ENCODE measurements around the gene CENPQ.

DNA sequence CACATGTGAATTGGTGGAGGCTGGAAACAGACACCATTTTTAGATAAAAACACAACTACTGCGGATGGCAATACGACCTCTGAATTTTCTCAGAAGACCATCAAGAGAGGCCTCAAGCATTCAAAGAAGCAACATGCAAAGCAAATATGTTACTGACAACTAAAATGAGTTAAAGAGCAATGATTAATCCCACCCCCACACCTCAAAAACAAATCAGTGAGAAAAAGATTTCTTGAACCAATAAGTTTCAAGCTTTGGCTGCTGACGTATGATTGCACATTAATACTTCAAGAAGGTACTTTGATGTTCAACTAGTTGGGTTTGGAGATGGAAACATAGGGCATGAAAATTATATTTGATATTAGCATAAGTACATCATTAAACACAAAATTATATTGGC lies 1.1 kb upstream of the CENPQ start:
- TF ChIP-seq, protein P1, sequence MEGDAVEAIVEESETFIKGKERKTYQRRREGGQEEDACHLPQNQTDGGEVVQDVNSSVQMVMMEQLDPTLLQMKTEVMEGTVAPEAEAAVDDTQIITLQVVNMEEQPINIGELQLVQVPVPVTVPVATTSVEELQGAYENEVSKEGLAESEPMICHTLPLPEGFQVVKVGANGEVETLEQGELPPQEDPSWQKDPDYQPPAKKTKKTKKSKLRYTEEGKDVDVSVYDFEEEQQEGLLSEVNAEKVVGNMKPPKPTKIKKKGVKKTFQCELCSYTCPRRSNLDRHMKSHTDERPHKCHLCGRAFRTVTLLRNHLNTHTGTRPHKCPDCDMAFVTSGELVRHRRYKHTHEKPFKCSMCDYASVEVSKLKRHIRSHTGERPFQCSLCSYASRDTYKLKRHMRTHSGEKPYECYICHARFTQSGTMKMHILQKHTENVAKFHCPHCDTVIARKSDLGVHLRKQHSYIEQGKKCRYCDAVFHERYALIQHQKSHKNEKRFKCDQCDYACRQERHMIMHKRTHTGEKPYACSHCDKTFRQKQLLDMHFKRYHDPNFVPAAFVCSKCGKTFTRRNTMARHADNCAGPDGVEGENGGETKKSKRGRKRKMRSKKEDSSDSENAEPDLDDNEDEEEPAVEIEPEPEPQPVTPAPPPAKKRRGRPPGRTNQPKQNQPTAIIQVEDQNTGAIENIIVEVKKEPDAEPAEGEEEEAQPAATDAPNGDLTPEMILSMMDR (conservative IDR thresholded peaks at IDR 0.05; ENCODE audit: low read depth in 2 of 2) = no peak
- no peak for TF ChIP-seq STAT1 (IDR thresholded peaks at IDR 0.05; ENCODE audit: unreplicated experiment)
- TF ChIP-seq, protein P2, sequence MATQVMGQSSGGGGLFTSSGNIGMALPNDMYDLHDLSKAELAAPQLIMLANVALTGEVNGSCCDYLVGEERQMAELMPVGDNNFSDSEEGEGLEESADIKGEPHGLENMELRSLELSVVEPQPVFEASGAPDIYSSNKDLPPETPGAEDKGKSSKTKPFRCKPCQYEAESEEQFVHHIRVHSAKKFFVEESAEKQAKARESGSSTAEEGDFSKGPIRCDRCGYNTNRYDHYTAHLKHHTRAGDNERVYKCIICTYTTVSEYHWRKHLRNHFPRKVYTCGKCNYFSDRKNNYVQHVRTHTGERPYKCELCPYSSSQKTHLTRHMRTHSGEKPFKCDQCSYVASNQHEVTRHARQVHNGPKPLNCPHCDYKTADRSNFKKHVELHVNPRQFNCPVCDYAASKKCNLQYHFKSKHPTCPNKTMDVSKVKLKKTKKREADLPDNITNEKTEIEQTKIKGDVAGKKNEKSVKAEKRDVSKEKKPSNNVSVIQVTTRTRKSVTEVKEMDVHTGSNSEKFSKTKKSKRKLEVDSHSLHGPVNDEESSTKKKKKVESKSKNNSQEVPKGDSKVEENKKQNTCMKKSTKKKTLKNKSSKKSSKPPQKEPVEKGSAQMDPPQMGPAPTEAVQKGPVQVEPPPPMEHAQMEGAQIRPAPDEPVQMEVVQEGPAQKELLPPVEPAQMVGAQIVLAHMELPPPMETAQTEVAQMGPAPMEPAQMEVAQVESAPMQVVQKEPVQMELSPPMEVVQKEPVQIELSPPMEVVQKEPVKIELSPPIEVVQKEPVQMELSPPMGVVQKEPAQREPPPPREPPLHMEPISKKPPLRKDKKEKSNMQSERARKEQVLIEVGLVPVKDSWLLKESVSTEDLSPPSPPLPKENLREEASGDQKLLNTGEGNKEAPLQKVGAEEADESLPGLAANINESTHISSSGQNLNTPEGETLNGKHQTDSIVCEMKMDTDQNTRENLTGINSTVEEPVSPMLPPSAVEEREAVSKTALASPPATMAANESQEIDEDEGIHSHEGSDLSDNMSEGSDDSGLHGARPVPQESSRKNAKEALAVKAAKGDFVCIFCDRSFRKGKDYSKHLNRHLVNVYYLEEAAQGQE (IDR thresholded peaks at IDR 0.05; ENCODE audit: unreplicated experiment) = no peak
